GM06990 (cell line): ENCODE data around the gene ERC2.

Source experiments
- DNase-seq: peaks from one replicate; pipeline ENCODE4 v3.0.0-alpha.2; 2011; ENCODE audit not compliant: insufficient read length; ENCODE audit errors: extremely low read depth
- H3K27me3 ChIP-seq: replicated peaks from 2 replicates; pipeline ENCODE4 v1.6.0; 2011; ENCODE audit warnings: low read length; ENCODE audit not compliant: control insufficient read depth, insufficient read depth
- H3K36me3 ChIP-seq: 2 replicates; pipeline ENCODE4 v1.5.1; 2011; ENCODE audit warnings: low read length; ENCODE audit not compliant: control insufficient read depth, insufficient read depth
- H3K4me3 ChIP-seq: replicated peaks from 2 replicates; pipeline ENCODE4 v1.5.1; 2011; ENCODE audit warnings: low read depth, mild to moderate bottlenecking, control low read depth, low read length
- CTCF ChIP-seq: IDR thresholded peaks from 2 replicates; pipeline ENCODE4 v1.5.1; 2011; ENCODE audit warnings: low read length, control low read depth, mild to moderate bottlenecking, inconsistent platforms; ENCODE audit not compliant: insufficient read depth, poor library complexity, severe bottlenecking

ERC2 gene

GRCh38 chr3:56003129-56003528 lies 465.1 kb downstream of the ERC2 start:
- TF ChIP-seq CTCF: no peak
- no peak for DNase-seq
- Histone ChIP-seq H3K27me3 (no peaks in the 10 kb centered on the region), H3K36me3 (no peaks in the 10 kb centered on the region), H3K4me3 (no peak overlapping the region)

GRCh38 chr3:56001991-56002390 lies 466.3 kb downstream of the ERC2 start:
- no peaks in the 10 kb centered on the region for H3K36me3 ChIP-seq
- H3K4me3 ChIP-seq: no peak overlapping the region
- no peak for DNase-seq
- TF ChIP-seq CTCF: no peak
- no peaks in the 10 kb centered on the region for H3K27me3 ChIP-seq

- Histone ChIP-seq H3K36me3 (no peaks in the 10 kb centered on the region), H3K4me3 (no peak overlapping the region), H3K27me3 (no peaks in the 10 kb centered on the region)
- TF ChIP-seq CTCF: no peak
- no peak for DNase-seq
Observed at GRCh38 chr3:56001537-56001936, 466.7 kb downstream of the ERC2 start.

- Histone ChIP-seq H3K36me3 (no peaks in the 10 kb centered on the region), H3K4me3 (no peak overlapping the region), H3K27me3 (no peaks in the 10 kb centered on the region)
- no peak for TF ChIP-seq CTCF
- no peak for DNase-seq
Observed at GRCh38 chr3:55989366-55989765, 478.9 kb downstream of the ERC2 start.

- Histone ChIP-seq H3K27me3 (no peaks in the 10 kb centered on the region), H3K4me3 (no peak overlapping the region), H3K36me3 (no peaks in the 10 kb centered on the region)
- no peak for DNase-seq
- no peak for TF ChIP-seq CTCF
Observed at GRCh38 chr3:55988905-55989304, 479.4 kb downstream of the ERC2 start.

- H3K36me3 ChIP-seq: no peaks in the 10 kb centered on the region
- no peak for TF ChIP-seq CTCF
- H3K27me3 ChIP-seq: no peaks in the 10 kb centered on the region
- H3K4me3 ChIP-seq: no peak overlapping the region
- DNase-seq: no peak
Observed at GRCh38 chr3:55984626-55985025, 483.6 kb downstream of the ERC2 start.
